GM23338 (cell line): ENCODE results near the gene STK32C.

Experiments used
- CREB1 ChIP-seq: fragments of 250-450 bp; sonication (Bioruptor Pico); IDR thresholded peaks from 2 replicates; pipeline ENCODE4 v1.5.0; 2020; ENCODE audit warnings: low read depth, mild to moderate bottlenecking, moderate library complexity
- CTCF ChIP-seq, 2 experiments: fragments of 200-600 bp in 1 of 2; sonication (generic) in 1 of 2; conservative IDR thresholded peaks; 2 replicates each; pipeline versions ENCODE4 v1.5.1 to v1.6.1; 2016 to 2017; ENCODE audit warnings: antibody characterized with exemption in 2 of 2, low read depth in 2 of 2, mild to moderate bottlenecking in 2 of 2, moderate library complexity in 1 of 2
- EZH2 ChIP-seq: fragments of 200-600 bp; sonication (generic); IDR thresholded peaks from one replicate; pipeline ENCODE4 v1.8.0; 2017; ENCODE audit warnings: antibody characterized with exemption, mild to moderate bottlenecking, low read depth; ENCODE audit not compliant: unreplicated experiment
- EZH2phosphoT487 ChIP-seq: fragments of 200-600 bp; sonication (generic); IDR thresholded peaks from one replicate; pipeline ENCODE4 v1.8.1; 2018; ENCODE audit warnings: antibody characterized with exemption; ENCODE audit not compliant: unreplicated experiment
- JUNB ChIP-seq: IDR thresholded peaks from one replicate; pipeline ENCODE4 v1.6.1; 2016; ENCODE audit warnings: antibody characterized with exemption; ENCODE audit not compliant: unreplicated experiment
- NANOG ChIP-seq: IDR thresholded peaks from 2 replicates; pipeline ENCODE4 v1.6.1; 2016; ENCODE audit warnings: antibody characterized with exemption, borderline replicate concordance
- POLR2AphosphoS5 ChIP-seq: IDR thresholded peaks from 2 replicates; pipeline ENCODE4 v1.6.1; 2016; ENCODE audit warnings: antibody characterized with exemption, low read depth
- ZNF114 ChIP-seq: fragments of 250-450 bp; sonication (Bioruptor Pico); IDR thresholded peaks from 2 replicates; pipeline ENCODE4 v1.5.0; 2020; ENCODE audit warnings: mild to moderate bottlenecking, moderate library complexity
- TF ChIP-seq, protein P1 (sequence below): IDR thresholded peaks from one replicate; pipeline ENCODE4 v1.6.1; 2018; ENCODE audit warnings: antibody characterized with exemption; ENCODE audit not compliant: unreplicated experiment

DNA sequence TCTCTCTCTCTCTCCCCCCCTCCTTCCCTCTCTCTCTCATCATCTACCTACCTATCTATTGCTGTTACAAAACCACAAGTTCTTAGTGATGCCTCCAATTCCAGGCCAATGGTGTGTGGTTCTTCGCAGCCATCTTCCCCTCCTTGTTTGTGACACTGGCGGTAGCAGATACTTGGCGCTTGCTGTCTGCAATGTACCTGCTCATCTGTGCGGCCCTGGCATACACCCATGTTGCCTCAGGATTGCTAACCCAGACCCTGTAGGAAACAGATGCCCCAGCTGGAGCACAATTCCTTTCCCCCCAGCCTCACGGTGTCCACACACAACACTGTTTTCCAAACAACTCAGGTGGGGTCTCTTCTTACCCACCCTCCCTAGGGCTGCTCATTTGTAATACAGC is 134.6 kb downstream of the STK32C start:
- TF ChIP-seq EZH2phosphoT487 (no peak), CTCF (conservative IDR thresholded peaks at IDR 0.05; ENCODE audit: low read depth in 2 of 2) (no peak), CREB1 (CRISPR knock-in tag) (no peak), POLR2AphosphoS5 (no peak), EZH2 (no peak), JUNB (no peak), ZNF114 (CRISPR knock-in tag) (no peak), NANOG (no peak)
- TF ChIP-seq, protein P1, sequence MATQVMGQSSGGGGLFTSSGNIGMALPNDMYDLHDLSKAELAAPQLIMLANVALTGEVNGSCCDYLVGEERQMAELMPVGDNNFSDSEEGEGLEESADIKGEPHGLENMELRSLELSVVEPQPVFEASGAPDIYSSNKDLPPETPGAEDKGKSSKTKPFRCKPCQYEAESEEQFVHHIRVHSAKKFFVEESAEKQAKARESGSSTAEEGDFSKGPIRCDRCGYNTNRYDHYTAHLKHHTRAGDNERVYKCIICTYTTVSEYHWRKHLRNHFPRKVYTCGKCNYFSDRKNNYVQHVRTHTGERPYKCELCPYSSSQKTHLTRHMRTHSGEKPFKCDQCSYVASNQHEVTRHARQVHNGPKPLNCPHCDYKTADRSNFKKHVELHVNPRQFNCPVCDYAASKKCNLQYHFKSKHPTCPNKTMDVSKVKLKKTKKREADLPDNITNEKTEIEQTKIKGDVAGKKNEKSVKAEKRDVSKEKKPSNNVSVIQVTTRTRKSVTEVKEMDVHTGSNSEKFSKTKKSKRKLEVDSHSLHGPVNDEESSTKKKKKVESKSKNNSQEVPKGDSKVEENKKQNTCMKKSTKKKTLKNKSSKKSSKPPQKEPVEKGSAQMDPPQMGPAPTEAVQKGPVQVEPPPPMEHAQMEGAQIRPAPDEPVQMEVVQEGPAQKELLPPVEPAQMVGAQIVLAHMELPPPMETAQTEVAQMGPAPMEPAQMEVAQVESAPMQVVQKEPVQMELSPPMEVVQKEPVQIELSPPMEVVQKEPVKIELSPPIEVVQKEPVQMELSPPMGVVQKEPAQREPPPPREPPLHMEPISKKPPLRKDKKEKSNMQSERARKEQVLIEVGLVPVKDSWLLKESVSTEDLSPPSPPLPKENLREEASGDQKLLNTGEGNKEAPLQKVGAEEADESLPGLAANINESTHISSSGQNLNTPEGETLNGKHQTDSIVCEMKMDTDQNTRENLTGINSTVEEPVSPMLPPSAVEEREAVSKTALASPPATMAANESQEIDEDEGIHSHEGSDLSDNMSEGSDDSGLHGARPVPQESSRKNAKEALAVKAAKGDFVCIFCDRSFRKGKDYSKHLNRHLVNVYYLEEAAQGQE = no peak
